DMS153 treated with DMSO at 0.1 percent for 48 hours (cell line): ENCODE measurements around the gene HACL1.
"Not testable (repeated sequence)": the region's sequence is repeated elsewhere in the genome, so short reads cannot be mapped to it uniquely, and the experiment has no call there.

Source experiments
- DNase-seq: peaks from one replicate; lab custom pipeline; 2025; ENCODE audit not compliant: unreplicated experiment; lab: John Stamatoyannopoulos, UW

HACL1 gene

DNA sequence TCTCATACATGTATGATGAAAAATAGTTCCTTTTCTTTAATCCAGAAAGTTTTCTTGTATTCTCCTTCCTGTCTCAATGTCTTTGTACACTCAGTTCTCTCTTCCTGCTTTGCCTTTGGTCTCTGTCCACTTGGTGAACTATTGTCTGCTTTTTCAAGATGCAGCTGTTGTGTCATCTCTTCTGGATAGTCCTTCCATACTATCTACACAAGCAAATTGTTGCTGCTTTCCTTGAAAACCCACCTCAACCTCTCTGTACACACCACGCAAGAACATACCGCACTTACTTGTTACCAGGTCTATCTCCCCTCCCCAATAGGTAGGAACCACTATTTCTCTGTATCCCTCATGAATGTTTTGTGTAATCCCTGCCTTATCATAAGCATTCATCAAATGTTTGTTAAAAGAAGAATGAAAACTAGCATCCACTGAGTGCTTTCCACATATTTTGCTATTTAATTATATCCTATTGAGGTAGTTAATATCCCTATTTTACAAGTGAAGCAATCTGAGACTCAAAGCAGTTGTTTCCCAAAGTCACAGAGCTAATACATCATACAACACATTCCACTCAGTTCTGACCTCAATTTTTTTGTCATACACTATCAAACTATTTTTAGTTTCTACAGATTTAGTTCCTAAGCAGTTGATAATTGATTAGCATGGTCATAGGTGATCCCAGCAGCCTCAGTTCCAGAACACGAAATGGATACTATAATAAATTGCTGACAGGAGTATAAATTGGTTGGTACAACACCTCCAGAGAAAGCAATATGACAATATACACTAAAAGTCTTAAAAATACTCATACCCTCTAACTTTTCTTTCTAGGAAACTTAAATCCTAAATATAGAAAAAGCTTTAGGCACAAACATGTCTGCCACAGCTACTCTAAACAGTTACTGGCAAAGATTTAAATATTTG lies 19.6 kb downstream of the HACL1 start:
- no peak for DNase-seq

DNA sequence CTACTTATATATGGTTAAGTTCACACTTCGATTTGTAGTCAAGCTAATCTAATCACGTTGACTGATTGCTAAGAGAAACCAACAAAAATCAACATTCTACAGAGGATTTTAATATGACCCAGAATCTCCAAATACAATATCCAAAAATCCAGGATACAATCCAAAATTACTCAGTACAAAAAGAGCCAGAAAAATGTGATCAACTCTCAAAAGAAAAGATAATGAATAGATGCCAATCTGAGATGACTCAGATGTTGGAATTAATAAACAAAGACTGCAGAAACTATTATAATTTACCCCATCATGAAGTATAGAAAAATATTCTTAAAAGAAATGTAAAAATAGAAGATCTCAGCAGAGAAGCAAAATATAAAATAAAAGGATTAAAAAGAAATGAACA lies 22.3 kb downstream of the HACL1 start:
- DNase-seq = no peak

GRCh38 chr3:15578289-15578867 lies 23.0 kb downstream of the HACL1 start:
- no peak for DNase-seq

DNA sequence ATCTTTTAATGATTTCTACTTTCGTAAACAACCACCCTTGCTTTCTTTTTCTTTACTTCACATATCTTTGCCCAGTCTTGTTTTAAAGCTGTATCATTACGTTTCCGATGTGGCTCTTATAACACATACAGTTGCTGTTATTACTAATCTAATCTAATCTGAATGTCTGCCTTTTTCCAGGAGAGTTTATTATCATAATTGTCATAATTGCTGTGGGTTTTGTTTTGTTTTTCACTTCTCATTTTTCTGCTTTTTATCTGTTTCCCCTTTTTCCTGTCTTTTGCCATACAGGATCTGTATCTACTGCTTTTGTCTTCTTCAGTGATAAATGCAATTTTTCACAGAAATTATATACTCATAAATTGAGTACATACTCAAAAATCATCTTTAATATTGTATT lies 24.9 kb downstream of the HACL1 start:
- DNase-seq = no peak

DNA sequence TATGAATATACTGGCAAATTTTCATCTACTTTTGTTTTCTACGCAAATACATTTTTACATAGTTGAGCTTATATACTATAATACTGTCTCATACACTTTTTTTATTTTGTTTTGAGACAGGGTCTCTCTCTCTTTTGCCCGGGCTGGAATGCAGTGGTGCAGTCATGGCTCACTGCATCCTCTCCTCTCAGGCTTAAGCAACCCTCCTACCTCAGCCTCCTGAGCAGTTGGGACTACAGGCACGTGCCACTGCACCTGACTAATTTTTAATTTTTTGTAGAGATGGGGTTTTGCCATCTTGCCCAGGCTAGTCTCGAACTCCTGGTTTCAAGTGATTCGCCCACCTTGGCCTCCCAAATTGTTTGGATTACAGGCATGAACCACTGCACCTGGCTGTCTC lies 25.9 kb downstream of the HACL1 start:
- no peak for DNase-seq

DNA sequence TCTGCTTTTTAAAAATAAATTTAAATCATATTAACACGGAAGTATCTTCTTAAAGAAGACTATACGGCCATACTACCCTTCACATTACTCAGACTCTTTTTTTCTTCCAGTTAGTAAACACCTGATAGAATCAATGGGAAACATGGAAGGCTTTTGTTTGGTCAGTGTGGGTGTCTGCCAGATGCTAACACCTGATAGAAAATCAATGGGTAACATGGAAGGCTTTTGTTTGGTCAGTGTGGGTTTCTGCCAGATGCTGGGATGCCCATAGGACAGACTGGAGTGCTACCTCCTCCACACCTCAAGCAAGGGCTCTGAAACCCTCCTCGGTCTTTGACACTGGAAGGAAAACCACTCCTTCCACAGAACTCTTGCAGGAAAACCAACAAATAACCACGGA lies 29.2 kb downstream of the HACL1 start:
- no peak for DNase-seq

GRCh38 chr3:15563190-15563589 lies 38.2 kb downstream of the HACL1 start:
- no peak for DNase-seq

DNA sequence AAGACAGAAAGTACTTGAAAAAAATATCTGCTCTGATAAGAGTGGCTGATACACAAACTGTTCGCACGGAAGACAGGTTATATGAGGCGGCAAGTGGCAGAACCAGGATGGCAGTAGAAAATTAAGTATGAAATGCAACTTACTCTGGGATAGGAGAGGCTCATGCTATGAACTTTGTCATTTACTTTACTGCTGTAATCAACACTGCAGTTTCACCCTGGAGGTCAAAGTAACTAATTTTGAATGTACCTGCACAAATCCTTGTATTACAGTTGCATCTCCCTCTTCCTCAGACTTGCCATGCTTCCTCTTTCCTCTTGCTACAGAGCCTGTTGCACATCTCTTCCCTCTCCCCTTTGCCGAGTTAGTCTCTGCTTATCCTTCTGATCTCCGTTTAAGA lies 38.8 kb downstream of the HACL1 start:
- DNase-seq = no peak

- no peak for DNase-seq
Observed at GRCh38 chr3:15558581-15558980, 42.8 kb downstream of the HACL1 start.

GRCh38 chr3:15557511-15557946 lies 43.8 kb downstream of the HACL1 start:
- DNase-seq = peak; percentile 8

DNA sequence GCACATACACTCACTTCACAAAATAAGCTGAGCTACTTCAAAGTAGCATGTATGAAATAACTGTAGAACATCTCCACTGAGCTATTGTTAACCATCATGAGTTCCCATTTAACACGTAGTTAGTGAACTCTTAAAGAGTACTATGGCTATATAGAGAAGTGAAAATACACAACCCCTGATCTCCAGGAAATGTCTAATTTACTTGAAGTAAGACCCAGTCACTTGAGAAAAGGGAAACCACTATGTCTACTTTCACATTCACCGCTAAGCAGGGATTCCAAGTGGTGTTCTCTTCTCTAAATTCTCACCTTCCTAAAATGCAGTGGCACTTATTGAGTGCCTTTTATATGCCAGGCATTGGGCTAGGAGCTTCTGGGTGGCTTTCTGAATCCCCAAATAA lies 44.9 kb downstream of the HACL1 start:
- no peak for DNase-seq

GRCh38 chr3:15553749-15554148 lies 47.6 kb downstream of the HACL1 start:
- no peak for DNase-seq

- DNase-seq = no peak
Observed at GRCh38 chr3:15551902-15552301, 49.5 kb downstream of the HACL1 start.

GRCh38 chr3:15549846-15550245 lies 51.5 kb downstream of the HACL1 start:
- DNase-seq = no peak

- no peak for DNase-seq
Observed at GRCh38 chr3:15542614-15543013, 58.8 kb downstream of the HACL1 start.

- no peak for DNase-seq
Observed at GRCh38 chr3:15541371-15541770, 60.0 kb downstream of the HACL1 start.

DNA sequence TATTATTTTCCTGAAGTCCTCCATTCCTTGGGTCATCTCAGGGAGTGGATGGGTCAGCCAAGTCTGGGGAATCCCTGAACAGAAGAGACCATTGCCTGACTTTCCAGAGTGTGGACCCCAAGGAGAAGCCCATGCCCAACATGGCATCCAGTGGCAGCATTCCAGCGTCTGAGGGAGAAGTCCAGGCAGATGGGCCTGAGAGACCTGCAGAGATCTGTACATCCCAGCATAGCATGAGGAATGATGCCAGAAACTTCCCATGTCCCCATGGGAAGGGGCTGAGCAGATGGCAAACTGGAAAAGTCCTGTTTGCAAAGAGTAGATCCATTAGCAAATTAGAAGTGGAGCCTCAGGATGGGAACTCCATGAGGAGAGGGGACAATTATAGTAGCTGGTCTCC lies 62.3 kb downstream of the HACL1 start:
- DNase-seq = no peak

- DNase-seq = no peak
Observed at GRCh38 chr3:15538345-15538744, 63.0 kb downstream of the HACL1 start.

GRCh38 chr3:15536856-15537255 lies 64.5 kb downstream of the HACL1 start:
- no peak for DNase-seq

- no peak for DNase-seq
Observed at GRCh38 chr3:15535732-15536131, 65.6 kb downstream of the HACL1 start.

DNA sequence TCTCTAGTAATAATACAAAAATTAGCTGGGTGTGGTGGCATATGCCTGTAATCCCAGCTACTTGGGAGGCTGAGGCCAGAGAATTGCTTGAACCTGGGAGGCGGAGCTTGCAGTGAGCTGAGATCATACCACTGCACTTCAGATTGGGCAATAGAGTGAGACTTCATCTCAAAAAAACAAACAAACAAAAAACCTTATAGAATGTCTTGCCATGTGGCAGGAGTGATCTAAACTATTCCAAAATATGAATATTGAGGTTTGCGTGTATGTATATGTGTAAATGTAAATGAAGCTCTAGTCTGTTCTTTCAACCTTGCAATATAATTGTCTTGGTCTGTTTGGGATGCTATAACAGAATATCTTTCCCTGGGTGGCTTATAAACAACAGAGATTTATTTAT lies 68.8 kb downstream of the HACL1 start:
- not testable (repeated sequence) for DNase-seq

- no peak for DNase-seq
Observed at GRCh38 chr3:15531346-15531745, 70.0 kb downstream of the HACL1 start.
